K562 treated with DMSO at 1 percent for 4 hours (cell line): Measurements from ENCODE around the gene CYTH2. TPM values are rescaled to one million over a fixed set of nuclear protein-coding genes. Genes with fewer than 3 reads are reported as not detected.

ENCODE experiments used
- total RNA-seq: library from RNA; unstranded; fragments of 300-600 nt; gene quantifications from 2 replicates; pipeline ENCODE4 v1.2.3, GENCODE V29; 2022; ENCODE audit not compliant: insufficient read depth

Gene CYTH2
- total RNA-seq: 33.0 and 35.3 TPM in 2 replicates

GRCh38 chr19:48469289-48469881 lies at the start of gene CYTH2:
CYTH2 (plus strand) TSS chr19:48469369; CDS start chr19:48469508, 139 bp downstream.

GRCh38 chr19:48445606-48446481 lies 23.3 kb upstream of the CYTH2 start, which contains the start of gene GRWD1:
GRWD1 (plus strand) TSS chr19:48445983; CDS start chr19:48446006, 23 bp downstream.

GRCh38 chr19:48455171-48455907 lies 13.8 kb upstream of the CYTH2 start, which contains the start of gene KCNJ14:
KCNJ14 (plus strand) TSS chr19:48455574; CDS start chr19:48461725, 6,151 bp downstream.

GRCh38 chr19:48511800-48512503 lies 42.8 kb downstream of the CYTH2 start, which contains the start of gene LMTK3:
LMTK3 (minus strand) TSS chr19:48511835; CDS start chr19:48511576, 259 bp downstream.

Other genes starting within 250 kb of the CYTH2 start
- 13.3 and 15.5 TPM in 2 replicates for gene CARD8, start 213.5 kb upstream of the CYTH2 start, total RNA-seq
- gene ZNF114, start 199.3 kb upstream of the CYTH2 start, total RNA-seq: not detected in 2 replicates
- gene EMP3, start 143.8 kb upstream of the CYTH2 start, total RNA-seq: 277 and 348 TPM in 2 replicates
- gene TMEM143, start 105.4 kb upstream of the CYTH2 start, total RNA-seq: 6.4 and 8.6 TPM in 2 replicates
- gene SYNGR4, start 105.0 kb upstream of the CYTH2 start, total RNA-seq: not detected in 2 replicates
- 186 and 205 TPM in 2 replicates for gene KDELR1, start 77.8 kb upstream of the CYTH2 start, total RNA-seq
- gene GRIN2D, start 75.7 kb upstream of the CYTH2 start, total RNA-seq: 16.0 and 21.6 TPM in 2 replicates
- gene GRWD1, start 23.4 kb upstream of the CYTH2 start, total RNA-seq: 15.5 and 16.7 TPM in 2 replicates
- gene KCNJ14, start 13.8 kb upstream of the CYTH2 start, total RNA-seq: 2.5 and 3.5 TPM in 2 replicates
- gene LMTK3, start 42.5 kb downstream of the CYTH2 start, total RNA-seq: 7.2 and 8.2 TPM in 2 replicates
- 1.7 and 1.9 TPM in 2 replicates for gene SULT2B1, start 82.8 kb downstream of the CYTH2 start, total RNA-seq
- not detected in 2 replicates for gene SPACA4, start 137.4 kb downstream of the CYTH2 start, total RNA-seq
- gene FAM83E, start 145.7 kb downstream of the CYTH2 start, total RNA-seq: 1.7 and 2.8 TPM in 2 replicates
- gene RPL18, start 149.8 kb downstream of the CYTH2 start, total RNA-seq: 5,295 and 5,517 TPM in 2 replicates
- gene SPHK2, start 150.1 kb downstream of the CYTH2 start, total RNA-seq: 3.9 and 7.1 TPM in 2 replicates
- 18.9 and 23.5 TPM in 2 replicates for gene DBP, start 168.0 kb downstream of the CYTH2 start, total RNA-seq
- gene CA11, start 176.8 kb downstream of the CYTH2 start, total RNA-seq: 10.3 and 27.1 TPM in 2 replicates
- 0.33 TPM in 1 of 2 replicates, not detected in the other for gene NTN5, start 203.6 kb downstream of the CYTH2 start, total RNA-seq
- not detected in 2 replicates for gene FUT2, start 226.6 kb downstream of the CYTH2 start, total RNA-seq